ENCODE measurements around the gene IMMP2L.

The IMMP2L gene

DNA sequence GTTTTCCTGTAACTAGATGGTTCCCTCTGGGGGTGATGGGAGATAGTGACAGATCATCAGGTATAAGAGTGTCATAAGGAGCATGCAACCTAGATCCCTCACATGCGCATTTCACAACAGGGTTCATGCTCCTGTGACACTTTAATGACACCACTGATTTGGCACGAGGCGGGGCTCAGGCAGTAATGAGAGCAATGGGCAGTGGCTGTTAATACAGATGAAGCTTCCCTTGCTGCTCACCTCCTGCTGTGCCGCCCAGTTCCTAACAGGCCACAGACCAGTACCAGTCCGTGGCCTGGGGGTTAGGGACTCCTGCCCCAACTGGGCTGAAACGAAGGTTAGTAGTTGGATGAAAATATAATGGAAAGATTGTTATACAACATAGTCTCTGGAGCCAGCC is 673.0 kb downstream of the IMMP2L start:
- H3K9me2 ChIP-seq (replicated peaks; ENCODE audit: low read depth, low read length) = no peaks in the 10 kb centered on the region
- no peaks in the 10 kb centered on the region for H3K36me3 ChIP-seq (ENCODE audit: insufficient read depth, low read length)
- H3F3A ChIP-seq (ENCODE audit: low read depth) = no peaks in the 10 kb centered on the region
- H4K20me1 ChIP-seq (ENCODE audit: insufficient read depth, low read length, poor library complexity, severe bottlenecking) = no peaks in the 10 kb centered on the region
- no peaks in the 10 kb centered on the region for H3K27me3 ChIP-seq (ENCODE audit: insufficient read depth, low read length, poor library complexity, severe bottlenecking)
- no peaks in the 10 kb centered on the region for H3K9me3 ChIP-seq (ENCODE audit: insufficient read depth, low read depth, low read length)
- H3K4me3 ChIP-seq (ENCODE audit: low read length, poor library complexity, severe bottlenecking) = no peak overlapping the region
- H3K4me2 ChIP-seq (ENCODE audit: low read depth, low read length, poor library complexity, severe bottlenecking) = no peak overlapping the region
- TF ChIP-seq CTCF (conservative IDR thresholded peaks at IDR 0.05; ENCODE audit: low read length) = no peak
- no peak for TF ChIP-seq EZH2phosphoT487 (IDR thresholded peaks at IDR 0.05; ENCODE audit: borderline replicate concordance)
- H2AFZ ChIP-seq (ENCODE audit: low read length) = no peak overlapping the region
- H3K9ac ChIP-seq (ENCODE audit: low read depth, low read length, poor library complexity, severe bottlenecking) = no peak overlapping the region
- no peaks in the 10 kb centered on the region for H3K79me2 ChIP-seq (ENCODE audit: insufficient read depth, low read length)
- H3K4me1 ChIP-seq (ENCODE audit: insufficient read depth, low read length, poor library complexity, severe bottlenecking) = no peaks in the 10 kb centered on the region

DNA sequence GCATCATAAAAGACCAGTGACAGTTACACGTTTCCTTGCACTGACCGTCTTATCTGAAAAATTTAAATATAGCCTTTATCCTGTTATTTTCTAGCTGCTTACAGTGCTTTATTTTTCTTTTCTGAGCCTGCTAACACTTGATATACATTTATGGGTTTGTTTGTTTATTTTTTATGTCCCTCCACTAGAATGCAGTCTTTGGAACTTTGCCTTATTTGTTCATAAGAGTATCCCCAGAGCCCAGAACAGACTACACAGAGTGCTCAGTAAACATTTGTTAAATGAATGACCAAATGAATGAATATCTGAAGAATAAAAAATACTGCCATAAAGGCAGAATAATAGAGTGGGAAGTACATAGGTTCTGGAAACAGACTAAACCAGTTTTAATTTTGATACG is 673.7 kb downstream of the IMMP2L start:
- Histone ChIP-seq H3K9me3 (ENCODE audit: insufficient read depth, low read depth, low read length) (no peaks in the 10 kb centered on the region), H3K9me2 (replicated peaks; ENCODE audit: low read depth, low read length) (no peaks in the 10 kb centered on the region), H2AFZ (ENCODE audit: low read length) (no peak overlapping the region), H3K79me2 (ENCODE audit: insufficient read depth, low read length) (no peaks in the 10 kb centered on the region), H3K27me3 (ENCODE audit: insufficient read depth, low read length, poor library complexity, severe bottlenecking) (no peaks in the 10 kb centered on the region), H3K4me1 (ENCODE audit: insufficient read depth, low read length, poor library complexity, severe bottlenecking) (no peaks in the 10 kb centered on the region), H3K4me3 (ENCODE audit: low read length, poor library complexity, severe bottlenecking) (no peak overlapping the region), H3K36me3 (ENCODE audit: insufficient read depth, low read length) (no peaks in the 10 kb centered on the region), H4K20me1 (ENCODE audit: insufficient read depth, low read length, poor library complexity, severe bottlenecking) (no peaks in the 10 kb centered on the region), H3F3A (ENCODE audit: low read depth) (no peaks in the 10 kb centered on the region), H3K9ac (ENCODE audit: low read depth, low read length, poor library complexity, severe bottlenecking) (no peak overlapping the region), H3K4me2 (ENCODE audit: low read depth, low read length, poor library complexity, severe bottlenecking) (no peak overlapping the region)
- TF ChIP-seq EZH2phosphoT487 (IDR thresholded peaks at IDR 0.05; ENCODE audit: borderline replicate concordance) (no peak), CTCF (conservative IDR thresholded peaks at IDR 0.05; ENCODE audit: low read length) (no peak)

DNA sequence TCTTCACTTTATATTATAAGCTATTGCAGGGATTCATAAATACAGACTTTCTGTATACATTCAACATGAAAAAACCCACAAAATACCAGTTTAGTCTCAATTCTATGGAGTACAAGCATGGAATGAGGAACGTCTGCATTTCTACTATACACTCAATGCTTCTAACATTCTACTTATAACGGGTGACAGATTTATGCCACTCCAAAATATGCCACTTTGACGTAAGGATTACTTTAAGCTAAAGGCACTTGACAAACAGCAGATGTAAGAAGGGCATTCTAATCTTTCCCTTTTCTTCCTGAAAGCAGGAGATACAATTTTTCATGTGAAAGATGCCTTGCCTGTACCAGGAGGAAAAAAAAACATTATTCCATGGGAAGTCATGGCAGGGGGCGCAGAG is 676.8 kb downstream of the IMMP2L start:
- no peak overlapping the region for H3K9ac ChIP-seq (ENCODE audit: low read depth, low read length, poor library complexity, severe bottlenecking)
- H3K9me2 ChIP-seq (replicated peaks; ENCODE audit: low read depth, low read length) = no peaks in the 10 kb centered on the region
- no peak overlapping the region for H3K4me3 ChIP-seq (ENCODE audit: low read length, poor library complexity, severe bottlenecking)
- H3K27me3 ChIP-seq (ENCODE audit: insufficient read depth, low read length, poor library complexity, severe bottlenecking) = no peaks in the 10 kb centered on the region
- H3K36me3 ChIP-seq (ENCODE audit: insufficient read depth, low read length) = no peaks in the 10 kb centered on the region
- no peak overlapping the region for H3K4me2 ChIP-seq (ENCODE audit: low read depth, low read length, poor library complexity, severe bottlenecking)
- no peaks in the 10 kb centered on the region for H3F3A ChIP-seq (ENCODE audit: low read depth)
- TF ChIP-seq CTCF (conservative IDR thresholded peaks at IDR 0.05; ENCODE audit: low read length) (no peak), EZH2phosphoT487 (IDR thresholded peaks at IDR 0.05; ENCODE audit: borderline replicate concordance) (no peak)
- H3K9me3 ChIP-seq (ENCODE audit: insufficient read depth, low read depth, low read length) = no peaks in the 10 kb centered on the region
- H3K4me1 ChIP-seq (ENCODE audit: insufficient read depth, low read length, poor library complexity, severe bottlenecking) = no peaks in the 10 kb centered on the region
- no peaks in the 10 kb centered on the region for H3K79me2 ChIP-seq (ENCODE audit: insufficient read depth, low read length)
- no peak overlapping the region for H2AFZ ChIP-seq (ENCODE audit: low read length)
- no peaks in the 10 kb centered on the region for H4K20me1 ChIP-seq (ENCODE audit: insufficient read depth, low read length, poor library complexity, severe bottlenecking)

All from Loucy (cell line).